Superior temporal gyrus (tissue), 1 donor: Measurements from ENCODE around the gene PLA2R1.
"Not testable (repeated sequence)": the region's sequence is repeated elsewhere in the genome, so short reads cannot be mapped to it uniquely, and the experiment has no call there.

ENCODE experiments used
- DNase-seq: peaks from one replicate; pipeline ENCODE4 v3.0.0-alpha.2; 2016; ENCODE audit errors: extremely low spot score

The PLA2R1 gene

GRCh38 chr2:160063879-160064612 is 1.6 kb upstream of the PLA2R1 start:
- DNase-seq, result no peak

- DNase-seq, result no peak
Observed at GRCh38 chr2:160063271-160063670, 856 bp upstream of the PLA2R1 start.

- DNase-seq, result no peak
Observed at GRCh38 chr2:160061944-160062291, 497 bp downstream of the PLA2R1 start.

- no peak for DNase-seq
Observed at GRCh38 chr2:160061533-160061932, 882 bp downstream of the PLA2R1 start.

GRCh38 chr2:160060297-160060696 is 2.1 kb downstream of the PLA2R1 start:
- DNase-seq, result no peak

GRCh38 chr2:160057356-160057755 is 5.1 kb downstream of the PLA2R1 start:
- DNase-seq, result no peak

- DNase-seq, result no peak
Observed at GRCh38 chr2:160055726-160056108, 6.7 kb downstream of the PLA2R1 start.

- DNase-seq, result no peak
Observed at GRCh38 chr2:160054984-160055725, 7.3 kb downstream of the PLA2R1 start.

- no peak for DNase-seq
Observed at GRCh38 chr2:160053946-160054345, 8.5 kb downstream of the PLA2R1 start.

GRCh38 chr2:160052531-160052930 is 9.9 kb downstream of the PLA2R1 start:
- DNase-seq, result no peak

- DNase-seq, result no peak
Observed at GRCh38 chr2:160051371-160051800, 11.0 kb downstream of the PLA2R1 start.

GRCh38 chr2:160050147-160050546 is 12.3 kb downstream of the PLA2R1 start:
- no peak for DNase-seq

- DNase-seq, result no peak
Observed at GRCh38 chr2:160045703-160046210, 16.7 kb downstream of the PLA2R1 start.

GRCh38 chr2:160044728-160045127 is 17.7 kb downstream of the PLA2R1 start:
- no peak for DNase-seq

- DNase-seq, result no peak
Observed at GRCh38 chr2:160043265-160043664, 19.1 kb downstream of the PLA2R1 start.

- no peak for DNase-seq
Observed at GRCh38 chr2:160042054-160042453, 20.4 kb downstream of the PLA2R1 start.

- no peak for DNase-seq
Observed at GRCh38 chr2:160041091-160041490, 21.3 kb downstream of the PLA2R1 start.

- DNase-seq, result no peak
Observed at GRCh38 chr2:160039166-160039903, 23.1 kb downstream of the PLA2R1 start.

- DNase-seq, result not testable (repeated sequence)
Observed at GRCh38 chr2:160038662-160039061, 23.8 kb downstream of the PLA2R1 start.

GRCh38 chr2:160036736-160037135 is 25.7 kb downstream of the PLA2R1 start:
- DNase-seq, result no peak

GRCh38 chr2:160035125-160035524 is 27.3 kb downstream of the PLA2R1 start:
- DNase-seq, result no peak

GRCh38 chr2:160034396-160034795 is 28.0 kb downstream of the PLA2R1 start:
- DNase-seq, result no peak
